ENCODE results near the gene TTC9.

Gene TTC9

DNA sequence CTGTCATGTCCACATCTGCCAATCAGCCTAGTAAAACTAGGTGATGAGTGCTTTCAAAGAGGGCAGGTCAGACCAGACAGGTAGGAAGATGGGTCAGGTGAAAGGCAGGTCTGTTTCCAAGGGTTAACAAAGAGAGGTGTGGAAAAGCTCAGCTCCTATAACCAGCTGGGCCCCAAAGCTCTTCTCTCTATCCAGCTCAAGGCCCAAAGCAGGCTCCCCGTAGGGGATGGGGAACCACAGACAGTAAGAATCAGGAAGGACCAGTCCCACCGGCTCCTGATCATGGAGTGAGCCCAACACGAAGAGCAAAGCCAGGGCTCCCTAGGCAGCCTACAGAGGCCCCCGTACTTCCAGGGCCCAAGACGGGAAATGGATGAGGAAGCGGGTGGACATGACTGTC lies 83.2 kb downstream of the TTC9 start:
- Histone ChIP-seq H3K4me2 (ENCODE audit: insufficient read depth, low read length) (no peak overlapping the region), H3K4me1 (ENCODE audit: insufficient read depth, low read length) (no peaks in the 10 kb centered on the region), H3K4me3 (ENCODE audit: low read depth in 1 of 2, low read length in 2 of 2) (no peak overlapping the region), H3K36me3 (ENCODE audit: insufficient read depth, low read length) (peaks cover 3% of the 10 kb centered on the region; the same call in 1 of the 2 replicates), H3K79me2 (ENCODE audit: insufficient read depth, low read length) (no peaks in the 10 kb centered on the region), H3K9ac (ENCODE audit: low read depth, low read length) (no peak overlapping the region), H3K27ac (ENCODE audit: low read length) (no peak overlapping the region), H3K27me3 (ENCODE audit: insufficient read depth, low read length, poor library complexity) (no peaks in the 10 kb centered on the region), H4K20me1 (ENCODE audit: insufficient read depth, low read length) (no peaks in the 10 kb centered on the region), H2AFZ (ENCODE audit: low read depth, low read length) (no peak overlapping the region), H3K9me3 (ENCODE audit: insufficient read depth, low read length, severe bottlenecking) (no peaks in the 10 kb centered on the region)
- TF ChIP-seq CTCF (IDR thresholded peaks at IDR 0.05; ENCODE audit: borderline replicate concordance, extremely low read depth, low read length, poor library complexity, severe bottlenecking) (no peak), EZH2 (IDR thresholded peaks at IDR 0.05; ENCODE audit: borderline replicate concordance, low read depth, low read length, severe bottlenecking) (no peak)
- DNase-seq (no peak), ATAC-seq (ENCODE audit: insufficient read depth, low read depth) (no peak)
